HUES48 (cell line): ENCODE measurements around the gene FNDC3B.
A peak's percentile ranks its signal among the peaks of the same experiment; 100 is the strongest.

Experiments used
- H3K27ac ChIP-seq: one replicate; pipeline ENCODE4 v1.7.0; 2013; ENCODE audit warnings: low read depth, low read length, inconsistent platforms
- H3K27me3 ChIP-seq: 2 replicates; pipeline ENCODE4 v1.6.1; 2013; ENCODE audit warnings: mild to moderate bottlenecking, low read length; ENCODE audit not compliant: control insufficient read depth, insufficient read depth
- H3K36me3 ChIP-seq: 2 replicates; pipeline ENCODE4 v1.6.1; 2013; ENCODE audit warnings: low read length; ENCODE audit not compliant: control insufficient read depth, insufficient read depth
- H3K4me1 ChIP-seq: 2 replicates; pipeline ENCODE4 v1.6.1; 2013; ENCODE audit warnings: mild to moderate bottlenecking, low read length; ENCODE audit not compliant: control insufficient read depth, insufficient read depth
- H3K4me3 ChIP-seq: 2 replicates; pipeline ENCODE4 v1.5.1; 2013; ENCODE audit warnings: mild to moderate bottlenecking, low read depth, low read length
- H3K9ac ChIP-seq: 2 replicates; pipeline ENCODE4 v1.6.1; 2013; ENCODE audit warnings: mild to moderate bottlenecking, low read depth, low read length, moderate library complexity
- H3K9me3 ChIP-seq: 2 replicates; pipeline ENCODE4 v1.6.1; 2013; ENCODE audit warnings: low read length; ENCODE audit not compliant: control insufficient read depth, insufficient read depth

Gene FNDC3B

DNA sequence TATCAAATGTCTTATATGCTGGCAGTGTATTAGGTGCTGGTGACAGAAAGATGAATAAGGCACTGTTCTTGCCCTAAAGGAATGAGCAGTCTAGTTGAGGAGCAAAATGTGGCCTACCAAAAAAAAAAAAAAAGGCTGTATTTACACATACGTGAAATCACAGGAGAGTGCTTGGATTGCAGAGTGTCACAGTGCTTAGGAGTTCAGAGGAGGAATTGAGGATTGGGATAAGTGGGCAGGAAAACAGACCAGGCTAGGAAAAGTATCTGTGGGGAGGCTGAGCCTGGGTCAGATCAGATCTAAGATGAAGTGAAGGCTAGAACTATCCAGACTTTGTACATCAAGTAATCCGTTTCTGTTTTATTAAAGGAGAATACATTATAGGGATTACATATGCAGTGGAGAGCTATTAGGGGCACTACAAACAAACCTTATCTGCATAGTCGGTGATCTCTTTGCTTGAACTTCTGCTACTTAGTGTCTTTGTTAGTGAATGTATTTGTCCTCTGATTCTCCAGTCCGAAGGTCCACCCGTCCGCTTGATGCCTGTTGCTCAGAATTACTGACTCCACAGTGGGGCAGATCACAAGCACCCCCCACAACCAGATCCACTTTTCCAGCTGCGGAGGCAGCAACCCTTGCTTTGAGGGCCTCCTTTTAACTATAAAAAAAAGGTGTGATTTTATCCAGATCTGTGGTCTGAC lies 80.0 kb downstream of the FNDC3B start:
- Histone ChIP-seq H3K9ac (no peak overlapping the region), H3K27me3 (no peaks in the 10 kb centered on the region), H3K9me3 (no peaks in the 10 kb centered on the region), H3K4me1 (peaks cover 1% of the 10 kb centered on the region), H3K4me3 (no peak overlapping the region), H3K36me3 (peaks cover 31% of the 10 kb centered on the region), H3K27ac (peak overlapping the region; percentile 4)

DNA sequence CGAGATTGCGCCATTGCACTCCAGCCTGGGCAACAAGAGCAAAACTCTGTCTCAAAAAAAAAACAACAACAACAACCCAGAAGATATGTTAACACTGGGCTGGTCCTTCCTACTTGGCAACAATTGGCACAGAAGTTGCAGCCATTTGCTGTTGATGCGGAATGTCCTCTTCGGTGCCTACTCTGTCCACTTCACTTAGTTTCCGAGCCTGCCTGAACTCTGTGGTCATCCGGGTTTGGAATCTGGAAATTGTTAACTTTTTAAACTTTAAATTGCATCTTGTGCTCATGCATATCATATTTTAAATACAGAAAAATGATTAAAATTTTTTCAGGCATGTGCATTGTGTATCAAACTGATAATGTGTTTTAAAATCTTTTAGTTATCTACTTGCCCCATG lies 81.5 kb downstream of the FNDC3B start:
- no peak overlapping the region for H3K4me3 ChIP-seq
- no peaks in the 10 kb centered on the region for H3K9me3 ChIP-seq
- H3K4me1 ChIP-seq, result peaks cover 16% of the 10 kb centered on the region
- H3K27ac ChIP-seq, result no peak overlapping the region
- no peaks in the 10 kb centered on the region for H3K27me3 ChIP-seq
- peaks cover 22% of the 10 kb centered on the region for H3K36me3 ChIP-seq
- no peak overlapping the region for H3K9ac ChIP-seq

DNA sequence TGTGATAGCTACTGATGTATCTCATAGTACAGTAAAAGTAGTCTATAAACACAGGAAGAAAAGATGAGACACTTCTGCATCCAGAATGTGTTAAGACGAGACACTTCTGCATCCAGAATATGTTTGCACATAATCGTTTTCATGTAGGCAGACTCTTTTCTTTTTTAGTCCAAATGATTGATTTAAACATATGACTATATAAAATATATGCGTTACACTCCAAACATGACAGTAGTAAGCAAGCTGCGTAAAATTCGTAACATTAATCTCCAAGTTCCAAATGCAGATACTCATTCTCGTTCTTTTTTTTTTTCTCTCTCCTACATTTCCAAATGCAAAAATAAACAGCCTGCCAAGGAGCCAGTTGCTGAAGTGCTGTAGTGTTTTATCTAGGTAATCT lies 82.6 kb downstream of the FNDC3B start:
- H3K4me3 ChIP-seq, result no peak overlapping the region
- no peaks in the 10 kb centered on the region for H3K9me3 ChIP-seq
- no peak overlapping the region for H3K27ac ChIP-seq
- no peaks in the 10 kb centered on the region for H3K27me3 ChIP-seq
- H3K9ac ChIP-seq, result no peak overlapping the region
- peaks cover 27% of the 10 kb centered on the region for H3K4me1 ChIP-seq
- H3K36me3 ChIP-seq, result peaks cover 18% of the 10 kb centered on the region; the same call in 1 of the 2 replicates

DNA sequence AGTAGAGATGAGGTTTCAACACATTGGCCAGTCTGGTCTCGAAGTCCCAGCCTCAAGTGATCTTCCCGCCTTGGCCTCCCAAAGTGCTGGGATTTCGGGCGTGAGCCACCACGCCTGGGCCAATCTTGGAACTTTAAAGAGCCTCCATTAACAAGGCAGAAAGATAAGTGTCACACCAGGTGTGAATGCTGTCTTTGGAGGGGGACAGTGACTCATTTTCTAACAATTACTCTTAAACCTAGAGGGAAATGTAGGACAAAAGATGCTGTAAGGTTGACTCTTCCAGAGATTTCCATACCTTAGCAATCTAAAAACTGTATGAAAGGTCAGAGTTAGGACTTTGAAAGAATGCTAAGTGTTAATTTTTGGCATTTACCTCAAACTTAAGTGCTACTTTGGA lies 84.9 kb downstream of the FNDC3B start:
- peaks cover 11% of the 10 kb centered on the region; the same call in 1 of the 2 replicates for H3K36me3 ChIP-seq
- no peak overlapping the region for H3K4me3 ChIP-seq
- H3K9ac ChIP-seq, result no peak overlapping the region
- no peak overlapping the region for H3K27ac ChIP-seq
- peaks cover 29% of the 10 kb centered on the region for H3K4me1 ChIP-seq
- H3K27me3 ChIP-seq, result no peaks in the 10 kb centered on the region
- no peaks in the 10 kb centered on the region for H3K9me3 ChIP-seq

DNA sequence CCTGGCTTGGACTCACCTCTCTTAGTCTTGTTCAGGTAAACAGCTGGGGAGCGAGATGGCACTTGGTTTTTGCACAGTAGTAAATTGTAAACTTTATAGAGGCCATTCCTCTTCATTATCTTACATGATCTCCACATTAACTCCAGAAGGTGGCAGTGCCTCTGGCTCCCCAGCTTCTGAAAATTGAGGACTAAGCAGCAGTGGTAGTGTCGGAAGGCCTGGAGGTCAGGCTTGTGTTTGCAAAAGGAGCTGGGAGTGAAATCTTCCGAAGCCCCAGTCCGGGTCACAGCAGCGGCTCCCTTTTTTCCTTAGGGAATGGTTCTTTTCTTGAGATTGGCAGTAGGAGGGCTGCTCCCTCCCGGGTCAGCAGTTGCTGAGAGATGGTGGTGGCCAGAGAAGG lies 85.7 kb downstream of the FNDC3B start:
- Histone ChIP-seq H3K36me3 (peaks cover 11% of the 10 kb centered on the region; the same call in 1 of the 2 replicates), H3K4me1 (peaks cover 30% of the 10 kb centered on the region), H3K9me3 (no peaks in the 10 kb centered on the region), H3K27ac (peak overlapping the region; percentile 9), H3K9ac (no peak overlapping the region), H3K27me3 (no peaks in the 10 kb centered on the region), H3K4me3 (no peak overlapping the region)

DNA sequence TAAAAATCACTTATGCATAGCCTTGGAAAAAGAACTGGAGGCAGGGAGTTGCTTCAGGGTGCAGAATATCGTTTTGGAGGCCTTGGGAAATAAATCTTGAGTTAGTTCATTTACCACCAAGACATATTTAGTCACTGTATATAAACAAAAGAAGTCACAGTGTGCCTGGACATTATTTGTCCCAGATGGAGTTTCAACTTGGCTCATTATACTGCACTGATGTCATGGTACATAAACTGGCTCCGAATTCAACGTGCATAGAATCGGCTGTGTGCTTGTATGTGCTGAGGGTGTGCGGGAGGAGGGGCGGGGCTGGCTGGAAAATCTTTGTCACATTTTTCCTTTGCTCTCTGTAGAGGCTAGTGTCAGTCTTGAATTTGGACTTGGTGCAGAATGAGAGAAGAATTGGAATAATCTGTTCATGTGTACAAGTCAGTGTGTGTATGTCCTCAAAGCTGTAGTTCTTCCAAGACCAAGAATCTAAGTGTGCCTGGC lies 86.6 kb downstream of the FNDC3B start:
- Histone ChIP-seq H3K4me3 (no peak overlapping the region), H3K27me3 (no peaks in the 10 kb centered on the region), H3K27ac (peak overlapping the region; percentile 43), H3K9me3 (no peaks in the 10 kb centered on the region), H3K9ac (no peak overlapping the region), H3K36me3 (peaks cover 11% of the 10 kb centered on the region; the same call in 1 of the 2 replicates), H3K4me1 (peaks cover 37% of the 10 kb centered on the region)

DNA sequence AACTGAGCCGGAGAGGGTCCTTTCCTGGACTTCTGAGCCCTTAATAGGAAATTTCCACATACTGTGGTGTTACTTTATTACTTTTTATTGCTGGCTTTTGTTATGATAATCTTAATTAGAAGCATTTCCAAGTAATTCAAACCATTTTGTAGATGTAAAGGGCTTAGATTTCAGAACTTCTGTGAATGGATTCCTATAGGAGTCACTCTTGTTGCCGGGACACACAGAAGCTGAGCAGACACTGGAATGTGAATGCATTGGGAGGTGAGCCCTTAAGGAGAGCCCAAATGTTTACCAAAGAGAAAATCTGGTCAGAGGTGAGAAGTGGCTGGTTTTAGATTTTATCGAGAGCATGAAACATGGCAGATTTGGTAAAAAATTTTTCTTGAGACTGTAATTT lies 87.4 kb downstream of the FNDC3B start:
- Histone ChIP-seq H3K27ac (peak overlapping the region; percentile 43), H3K9ac (no peak overlapping the region), H3K36me3 (peaks cover 11% of the 10 kb centered on the region; the same call in 1 of the 2 replicates), H3K9me3 (no peaks in the 10 kb centered on the region), H3K27me3 (no peaks in the 10 kb centered on the region), H3K4me1 (peaks cover 41% of the 10 kb centered on the region), H3K4me3 (no peak overlapping the region)

DNA sequence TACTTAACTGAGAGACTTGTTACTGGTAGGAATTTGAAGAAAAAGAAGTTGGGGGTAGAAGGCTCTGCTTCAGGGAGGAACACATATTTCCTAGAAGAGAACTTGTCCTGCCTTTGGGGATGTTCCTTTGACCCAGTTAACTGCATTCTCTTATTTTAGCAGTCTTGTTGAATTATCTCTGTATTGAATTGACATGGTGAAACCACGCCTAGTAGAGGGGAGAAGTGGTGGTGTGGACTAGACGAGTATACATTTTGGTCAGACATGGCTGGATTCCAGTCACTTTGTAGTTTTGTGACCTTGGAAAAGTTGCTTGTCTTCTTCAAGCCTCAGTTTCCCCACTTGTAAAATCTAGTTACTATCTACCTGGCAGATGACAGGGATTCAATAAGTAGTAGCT lies 87.8 kb downstream of the FNDC3B start:
- Histone ChIP-seq H3K27me3 (no peaks in the 10 kb centered on the region), H3K9ac (no peak overlapping the region), H3K9me3 (no peaks in the 10 kb centered on the region), H3K27ac (no peak overlapping the region), H3K4me1 (peaks cover 45% of the 10 kb centered on the region), H3K4me3 (no peak overlapping the region), H3K36me3 (peaks cover 11% of the 10 kb centered on the region; the same call in 1 of the 2 replicates)

DNA sequence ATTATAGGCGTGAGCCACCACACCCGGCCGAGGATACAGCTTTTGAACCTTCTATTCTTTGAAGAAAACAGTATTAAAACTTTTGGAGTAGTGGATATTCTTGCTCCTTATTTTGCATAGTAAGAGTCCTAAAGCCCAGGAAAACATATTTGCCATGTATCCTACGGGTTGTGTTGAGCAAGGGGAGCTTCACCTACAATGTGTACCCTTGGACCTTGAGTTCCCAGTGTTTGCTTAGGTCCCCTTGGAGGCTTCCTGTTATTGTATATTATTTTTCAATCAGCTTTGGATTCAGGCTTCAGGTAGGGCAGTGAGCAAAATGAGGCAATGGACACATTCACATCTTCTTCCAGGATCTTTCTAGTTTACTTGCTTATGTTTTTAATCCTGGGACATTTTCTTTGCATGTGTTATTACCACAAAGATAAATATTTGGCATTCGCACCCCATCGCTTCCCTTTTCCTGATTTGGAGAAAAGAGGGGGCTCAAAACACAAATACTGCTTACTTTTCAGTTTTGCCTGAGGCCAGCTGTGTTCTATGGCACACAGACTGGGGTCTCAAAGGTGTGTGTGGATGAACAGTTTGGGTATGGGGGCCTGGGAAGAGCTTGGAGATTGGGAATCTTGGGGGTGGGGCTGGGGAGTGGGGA lies 88.7 kb downstream of the FNDC3B start:
- H3K27ac ChIP-seq, result no peak overlapping the region
- H3K4me1 ChIP-seq, result peaks cover 45% of the 10 kb centered on the region
- no peaks in the 10 kb centered on the region for H3K27me3 ChIP-seq
- H3K4me3 ChIP-seq, result no peak overlapping the region
- no peak overlapping the region for H3K9ac ChIP-seq
- H3K9me3 ChIP-seq, result no peaks in the 10 kb centered on the region
- peaks cover 4% of the 10 kb centered on the region; the same call in 1 of the 2 replicates for H3K36me3 ChIP-seq

DNA sequence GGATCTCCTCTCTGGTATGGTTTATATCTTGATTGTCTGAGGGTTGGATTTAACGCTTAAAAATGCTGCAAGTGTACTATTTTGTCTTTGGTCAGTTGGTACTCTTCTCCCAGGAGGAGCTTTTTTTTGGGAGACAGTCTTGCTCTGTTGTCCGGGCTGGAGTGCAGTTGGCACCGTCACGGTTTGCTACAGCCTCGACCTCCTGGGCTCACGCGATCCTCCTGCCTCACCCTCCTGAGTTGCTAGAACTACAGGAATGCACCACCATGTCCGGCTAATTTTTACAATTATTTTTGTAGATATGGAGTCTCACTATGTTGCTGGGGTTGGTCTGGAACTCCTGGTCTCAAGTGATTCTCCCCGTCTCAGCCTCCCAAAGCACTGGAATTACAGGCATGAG lies 89.5 kb downstream of the FNDC3B start:
- no peaks in the 10 kb centered on the region for H3K27me3 ChIP-seq
- peaks cover 48% of the 10 kb centered on the region for H3K4me1 ChIP-seq
- no peak overlapping the region for H3K4me3 ChIP-seq
- no peaks in the 10 kb centered on the region for H3K9me3 ChIP-seq
- no peak overlapping the region for H3K9ac ChIP-seq
- peaks cover 4% of the 10 kb centered on the region; the same call in 1 of the 2 replicates for H3K36me3 ChIP-seq
- no peak overlapping the region for H3K27ac ChIP-seq

DNA sequence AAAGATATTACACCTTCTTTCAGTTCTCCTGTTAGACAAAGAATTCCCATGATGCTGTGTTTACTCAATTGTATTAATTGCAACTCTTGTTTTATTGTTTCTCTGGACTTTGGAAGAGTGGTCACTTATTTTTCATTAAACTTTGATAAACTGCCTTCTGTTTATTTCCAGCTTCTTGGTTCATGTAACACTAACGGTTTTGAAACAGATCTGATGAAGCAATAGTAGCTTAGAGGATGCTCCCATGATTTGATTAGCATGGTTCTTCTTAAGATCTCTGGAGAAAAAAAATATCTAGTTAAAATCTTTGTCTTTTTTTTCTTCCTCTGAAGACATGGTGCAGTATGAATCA lies 90.1 kb downstream of the FNDC3B start:
- Histone ChIP-seq H3K27me3 (no peaks in the 10 kb centered on the region), H3K9ac (no peak overlapping the region), H3K36me3 (peaks cover 4% of the 10 kb centered on the region; the same call in 1 of the 2 replicates), H3K4me3 (no peak overlapping the region), H3K4me1 (peaks cover 52% of the 10 kb centered on the region), H3K9me3 (no peaks in the 10 kb centered on the region), H3K27ac (no peak overlapping the region)
